ENCODE measurements around the gene CORO6. TPM values are rescaled to one million over a fixed set of nuclear protein-coding genes. Genes with fewer than 3 reads are reported as not detected.
A peak's percentile ranks its signal among the peaks of the same experiment; 100 is the strongest.

Gene CORO6
- total and polyA plus RNA-seq, 2 of the 13 experiments (the other 11 are each of a cell fraction or from before 2014, with no cell fraction given), result 0.42 to 0.82 TPM

DNA sequence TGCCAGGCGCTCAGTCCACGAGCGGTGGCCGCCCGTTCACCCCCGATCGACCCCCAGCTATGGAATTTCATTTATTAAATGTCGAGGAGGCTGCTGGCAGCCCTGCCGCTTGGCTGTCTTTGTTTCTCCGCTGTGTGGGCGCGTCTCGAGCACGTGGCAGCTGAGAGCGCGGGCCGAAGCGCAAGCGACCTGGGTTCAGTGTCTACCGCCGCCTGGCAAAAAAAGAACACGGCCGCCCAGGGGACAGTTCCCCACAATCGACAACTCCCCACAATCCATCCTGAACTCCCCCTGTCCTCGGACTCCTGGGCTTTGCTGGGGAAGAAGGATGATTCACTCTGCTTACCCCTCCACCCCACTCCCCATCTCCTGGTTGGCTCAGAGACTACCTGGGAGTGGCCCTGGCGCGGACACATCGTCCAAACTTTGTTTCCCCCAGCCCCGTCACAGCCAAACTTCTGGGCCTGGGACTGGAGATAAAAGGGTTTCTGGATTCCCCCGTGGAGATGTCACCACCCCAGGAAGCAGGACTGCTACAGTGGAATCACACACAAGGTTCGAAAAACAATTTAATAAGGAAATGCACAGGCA is 31.5 kb downstream of the CORO6 start (continued):
- TF ChIP-seq, protein P1, sequence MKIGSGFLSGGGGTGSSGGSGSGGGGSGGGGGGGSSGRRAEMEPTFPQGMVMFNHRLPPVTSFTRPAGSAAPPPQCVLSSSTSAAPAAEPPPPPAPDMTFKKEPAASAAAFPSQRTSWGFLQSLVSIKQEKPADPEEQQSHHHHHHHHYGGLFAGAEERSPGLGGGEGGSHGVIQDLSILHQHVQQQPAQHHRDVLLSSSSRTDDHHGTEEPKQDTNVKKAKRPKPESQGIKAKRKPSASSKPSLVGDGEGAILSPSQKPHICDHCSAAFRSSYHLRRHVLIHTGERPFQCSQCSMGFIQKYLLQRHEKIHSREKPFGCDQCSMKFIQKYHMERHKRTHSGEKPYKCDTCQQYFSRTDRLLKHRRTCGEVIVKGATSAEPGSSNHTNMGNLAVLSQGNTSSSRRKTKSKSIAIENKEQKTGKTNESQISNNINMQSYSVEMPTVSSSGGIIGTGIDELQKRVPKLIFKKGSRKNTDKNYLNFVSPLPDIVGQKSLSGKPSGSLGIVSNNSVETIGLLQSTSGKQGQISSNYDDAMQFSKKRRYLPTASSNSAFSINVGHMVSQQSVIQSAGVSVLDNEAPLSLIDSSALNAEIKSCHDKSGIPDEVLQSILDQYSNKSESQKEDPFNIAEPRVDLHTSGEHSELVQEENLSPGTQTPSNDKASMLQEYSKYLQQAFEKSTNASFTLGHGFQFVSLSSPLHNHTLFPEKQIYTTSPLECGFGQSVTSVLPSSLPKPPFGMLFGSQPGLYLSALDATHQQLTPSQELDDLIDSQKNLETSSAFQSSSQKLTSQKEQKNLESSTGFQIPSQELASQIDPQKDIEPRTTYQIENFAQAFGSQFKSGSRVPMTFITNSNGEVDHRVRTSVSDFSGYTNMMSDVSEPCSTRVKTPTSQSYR (CRISPR knock-in tag; IDR thresholded peaks at IDR 0.05; ENCODE audit: borderline replicate concordance), result 0 out of 2 replicates have a peak, but pooled peaks have one; percentile 20
- no peak for TF ChIP-seq REL (CRISPR knock-in tag; conservative IDR thresholded peaks at IDR 0.05)
- TF ChIP-seq, protein P2, sequence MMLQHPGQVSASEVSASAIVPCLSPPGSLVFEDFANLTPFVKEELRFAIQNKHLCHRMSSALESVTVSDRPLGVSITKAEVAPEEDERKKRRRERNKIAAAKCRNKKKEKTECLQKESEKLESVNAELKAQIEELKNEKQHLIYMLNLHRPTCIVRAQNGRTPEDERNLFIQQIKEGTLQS (CRISPR knock-in tag; IDR thresholded peaks at IDR 0.05), result no peak
- TF ChIP-seq EP300 (IDR thresholded peaks at IDR 0.05; ENCODE audit: low read depth in 2 of 2, low read length in 2 of 2), result no peak
- TF ChIP-seq EP300 (CRISPR knock-in tag; IDR thresholded peaks at IDR 0.05; ENCODE audit: borderline replicate concordance), result no peak
- TF ChIP-seq ZNF333 (CRISPR knock-in tag; IDR thresholded peaks at IDR 0.05; ENCODE audit: borderline replicate concordance), result no peak
- 0 out of 2 replicates have a peak, but pooled peaks have one; percentile 27 for TF ChIP-seq RXRB (CRISPR knock-in tag; IDR thresholded peaks at IDR 0.05; ENCODE audit: borderline replicate concordance)
- TF ChIP-seq, protein P3, sequence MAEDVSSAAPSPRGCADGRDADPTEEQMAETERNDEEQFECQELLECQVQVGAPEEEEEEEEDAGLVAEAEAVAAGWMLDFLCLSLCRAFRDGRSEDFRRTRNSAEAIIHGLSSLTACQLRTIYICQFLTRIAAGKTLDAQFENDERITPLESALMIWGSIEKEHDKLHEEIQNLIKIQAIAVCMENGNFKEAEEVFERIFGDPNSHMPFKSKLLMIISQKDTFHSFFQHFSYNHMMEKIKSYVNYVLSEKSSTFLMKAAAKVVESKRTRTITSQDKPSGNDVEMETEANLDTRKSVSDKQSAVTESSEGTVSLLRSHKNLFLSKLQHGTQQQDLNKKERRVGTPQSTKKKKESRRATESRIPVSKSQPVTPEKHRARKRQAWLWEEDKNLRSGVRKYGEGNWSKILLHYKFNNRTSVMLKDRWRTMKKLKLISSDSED (CRISPR knock-in tag; IDR thresholded peaks at IDR 0.05), result no peak
- TF ChIP-seq ZNF879 (CRISPR knock-in tag; IDR thresholded peaks at IDR 0.05), result peak; percentile 79
- TF ChIP-seq TCF12 (IDR thresholded peaks at IDR 0.05), result no peak
- TF ChIP-seq TCF12 (CRISPR knock-in tag; IDR thresholded peaks at IDR 0.05), result no peak
- TF ChIP-seq, protein P4, sequence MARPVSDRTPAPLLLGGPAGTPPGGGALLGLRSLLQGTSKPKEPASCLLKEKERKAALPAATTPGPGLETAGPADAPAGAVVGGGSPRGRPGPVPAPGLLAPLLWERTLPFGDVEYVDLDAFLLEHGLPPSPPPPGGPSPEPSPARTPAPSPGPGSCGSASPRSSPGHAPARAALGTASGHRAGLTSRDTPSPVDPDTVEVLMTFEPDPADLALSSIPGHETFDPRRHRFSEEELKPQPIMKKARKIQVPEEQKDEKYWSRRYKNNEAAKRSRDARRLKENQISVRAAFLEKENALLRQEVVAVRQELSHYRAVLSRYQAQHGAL (CRISPR knock-in tag; IDR thresholded peaks at IDR 0.05; ENCODE audit: not compliant biosample characterization), result no peak
- TF ChIP-seq, protein P5, sequence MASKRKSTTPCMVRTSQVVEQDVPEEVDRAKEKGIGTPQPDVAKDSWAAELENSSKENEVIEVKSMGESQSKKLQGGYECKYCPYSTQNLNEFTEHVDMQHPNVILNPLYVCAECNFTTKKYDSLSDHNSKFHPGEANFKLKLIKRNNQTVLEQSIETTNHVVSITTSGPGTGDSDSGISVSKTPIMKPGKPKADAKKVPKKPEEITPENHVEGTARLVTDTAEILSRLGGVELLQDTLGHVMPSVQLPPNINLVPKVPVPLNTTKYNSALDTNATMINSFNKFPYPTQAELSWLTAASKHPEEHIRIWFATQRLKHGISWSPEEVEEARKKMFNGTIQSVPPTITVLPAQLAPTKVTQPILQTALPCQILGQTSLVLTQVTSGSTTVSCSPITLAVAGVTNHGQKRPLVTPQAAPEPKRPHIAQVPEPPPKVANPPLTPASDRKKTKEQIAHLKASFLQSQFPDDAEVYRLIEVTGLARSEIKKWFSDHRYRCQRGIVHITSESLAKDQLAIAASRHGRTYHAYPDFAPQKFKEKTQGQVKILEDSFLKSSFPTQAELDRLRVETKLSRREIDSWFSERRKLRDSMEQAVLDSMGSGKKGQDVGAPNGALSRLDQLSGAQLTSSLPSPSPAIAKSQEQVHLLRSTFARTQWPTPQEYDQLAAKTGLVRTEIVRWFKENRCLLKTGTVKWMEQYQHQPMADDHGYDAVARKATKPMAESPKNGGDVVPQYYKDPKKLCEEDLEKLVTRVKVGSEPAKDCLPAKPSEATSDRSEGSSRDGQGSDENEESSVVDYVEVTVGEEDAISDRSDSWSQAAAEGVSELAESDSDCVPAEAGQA (IDR thresholded peaks at IDR 0.05; ENCODE audit: low read depth), result no peak
- TF ChIP-seq, protein P5 (CRISPR knock-in tag; IDR thresholded peaks at IDR 0.05; ENCODE audit: borderline replicate concordance), result no peak
- TF ChIP-seq HHEX (CRISPR knock-in tag; IDR thresholded peaks at IDR 0.05), result no peak
- TF ChIP-seq, protein P6, sequence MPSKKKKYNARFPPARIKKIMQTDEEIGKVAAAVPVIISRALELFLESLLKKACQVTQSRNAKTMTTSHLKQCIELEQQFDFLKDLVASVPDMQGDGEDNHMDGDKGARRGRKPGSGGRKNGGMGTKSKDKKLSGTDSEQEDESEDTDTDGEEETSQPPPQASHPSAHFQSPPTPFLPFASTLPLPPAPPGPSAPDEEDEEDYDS (CRISPR knock-in tag; IDR thresholded peaks at IDR 0.05), result no peak; the same call in 1 of the 2 replicates
